Neutrophil (primary cell): Measurements from ENCODE around the gene INPP4B.

Experiments used
- H3K27ac ChIP-seq: fragments of 200-600 bp; sonication (generic); 2 replicates; pipeline ENCODE4 v1.5.1; 2016; ENCODE audit warnings: mild to moderate bottlenecking, moderate library complexity
- H3K27me3 ChIP-seq: fragments of 200-600 bp; sonication (generic); 2 replicates; pipeline ENCODE4 v1.6.0; 2016; ENCODE audit warnings: mild to moderate bottlenecking
- H3K36me3 ChIP-seq: fragments of 200-600 bp; sonication (generic); 2 replicates; pipeline ENCODE4 v1.5.1; 2017
- H3K4me1 ChIP-seq, 2 experiments: fragments of 200-600 bp in 1 of 2; sonication (generic) in 1 of 2; 1 replicate in 1 of 2; 2 replicates in 1 of 2; pipeline versions ENCODE4 v1.5.1 to v1.6.1; 2013 to 2016; ENCODE audit warnings: low read depth in 1 of 2, low read length in 1 of 2, mild to moderate bottlenecking in 1 of 2, moderate library complexity in 1 of 2; ENCODE audit not compliant: control insufficient read depth in 1 of 2, insufficient read depth in 1 of 2
- H3K4me3 ChIP-seq, 2 experiments: fragments of 200-600 bp in 1 of 2; sonication (generic) in 1 of 2; 1 replicate in 1 of 2; 2 replicates in 1 of 2; pipeline ENCODE4 v1.5.1; 2013 to 2016; ENCODE audit warnings: low read depth in 1 of 2, low read length in 1 of 2, mild to moderate bottlenecking in 1 of 2, moderate library complexity in 1 of 2
- H3K9me3 ChIP-seq: fragments of 200-600 bp; sonication (generic); 2 replicates; pipeline ENCODE4 v1.5.1; 2016
- CTCF ChIP-seq: fragments of 200-600 bp; sonication (generic); IDR thresholded peaks from 2 replicates; pipeline ENCODE4 v1.5.1; 2016; ENCODE audit warnings: antibody characterized with exemption

Gene INPP4B

GRCh38 chr4:142550965-142551364, 295.1 kb downstream of the INPP4B start:
- Histone ChIP-seq H3K4me1 (no peaks in the 10 kb centered on the region), H3K27ac (no peak overlapping the region), H3K9me3 (no peaks in the 10 kb centered on the region), H3K27me3 (no peaks in the 10 kb centered on the region), H3K36me3 (no peaks in the 10 kb centered on the region), H3K4me3 (no peak overlapping the region)
- TF ChIP-seq CTCF: no peak

DNA sequence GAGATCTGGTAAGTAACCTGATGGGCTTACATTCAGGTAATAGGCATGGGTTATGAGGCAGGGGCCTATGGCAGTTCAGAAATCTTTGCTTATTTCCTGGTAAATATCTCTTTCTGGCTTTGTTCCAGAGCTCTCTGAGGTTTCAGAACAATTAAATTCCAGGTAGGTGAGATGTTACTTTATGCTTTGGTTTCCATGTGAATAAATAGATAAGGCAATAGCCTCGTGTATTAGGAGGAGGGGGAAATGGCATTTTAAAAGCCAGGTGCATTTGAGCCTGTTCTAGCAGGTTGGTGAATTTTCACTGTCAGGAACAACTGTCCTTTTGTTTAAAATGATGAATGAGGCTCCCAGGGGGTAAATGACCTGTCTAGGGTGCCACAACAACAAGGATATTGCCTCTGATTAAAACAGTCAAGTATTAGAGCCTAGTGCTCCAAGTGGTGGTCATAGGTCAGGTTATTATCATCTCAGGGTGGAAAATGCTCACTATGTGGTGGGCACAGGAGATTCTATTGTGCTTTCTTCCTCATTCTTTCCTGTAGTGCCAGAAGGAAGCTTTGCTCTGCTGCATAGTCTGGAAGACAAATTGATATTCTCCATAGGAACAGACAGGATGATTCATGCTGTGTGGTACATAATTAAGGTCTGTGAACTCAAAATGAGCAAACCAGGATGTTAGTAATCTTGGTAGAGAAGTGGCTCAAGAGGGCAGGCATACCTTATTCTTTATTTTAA, 296.2 kb downstream of the INPP4B start:
- H3K27ac ChIP-seq: no peak overlapping the region
- H3K4me3 ChIP-seq: no peak overlapping the region
- no peaks in the 10 kb centered on the region for H3K36me3 ChIP-seq
- H3K27me3 ChIP-seq: no peaks in the 10 kb centered on the region
- no peaks in the 10 kb centered on the region for H3K4me1 ChIP-seq
- no peaks in the 10 kb centered on the region for H3K9me3 ChIP-seq
- TF ChIP-seq CTCF: no peak

DNA sequence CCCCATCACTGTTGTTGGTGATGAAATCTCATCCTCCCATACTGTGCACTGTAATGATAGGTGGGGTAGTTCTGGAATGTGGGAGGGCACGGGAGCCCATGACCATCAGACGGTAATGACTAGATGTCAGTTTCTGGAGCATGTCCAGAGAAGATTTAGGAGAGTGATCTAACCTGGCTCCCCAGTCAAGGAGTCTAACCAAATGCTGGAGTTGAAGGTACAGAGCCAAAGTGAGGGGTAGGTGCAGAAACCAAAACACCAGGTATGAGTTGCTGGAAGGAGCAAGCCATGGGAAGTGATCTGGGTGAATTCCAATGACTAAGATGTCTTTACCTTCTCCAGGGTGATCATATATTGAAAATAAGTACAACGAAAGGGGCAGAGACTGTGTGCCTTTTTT, 296.9 kb downstream of the INPP4B start:
- H3K36me3 ChIP-seq: no peaks in the 10 kb centered on the region
- no peak for TF ChIP-seq CTCF
- no peaks in the 10 kb centered on the region for H3K4me1 ChIP-seq
- H3K27me3 ChIP-seq: no peaks in the 10 kb centered on the region
- no peak overlapping the region for H3K4me3 ChIP-seq
- H3K27ac ChIP-seq: no peak overlapping the region
- no peaks in the 10 kb centered on the region for H3K9me3 ChIP-seq

GRCh38 chr4:142548491-142548890, 297.6 kb downstream of the INPP4B start:
- no peaks in the 10 kb centered on the region for H3K27me3 ChIP-seq
- H3K27ac ChIP-seq: no peak overlapping the region
- no peaks in the 10 kb centered on the region for H3K36me3 ChIP-seq
- no peaks in the 10 kb centered on the region for H3K4me1 ChIP-seq
- TF ChIP-seq CTCF: no peak
- H3K9me3 ChIP-seq: no peaks in the 10 kb centered on the region
- H3K4me3 ChIP-seq: no peak overlapping the region

DNA sequence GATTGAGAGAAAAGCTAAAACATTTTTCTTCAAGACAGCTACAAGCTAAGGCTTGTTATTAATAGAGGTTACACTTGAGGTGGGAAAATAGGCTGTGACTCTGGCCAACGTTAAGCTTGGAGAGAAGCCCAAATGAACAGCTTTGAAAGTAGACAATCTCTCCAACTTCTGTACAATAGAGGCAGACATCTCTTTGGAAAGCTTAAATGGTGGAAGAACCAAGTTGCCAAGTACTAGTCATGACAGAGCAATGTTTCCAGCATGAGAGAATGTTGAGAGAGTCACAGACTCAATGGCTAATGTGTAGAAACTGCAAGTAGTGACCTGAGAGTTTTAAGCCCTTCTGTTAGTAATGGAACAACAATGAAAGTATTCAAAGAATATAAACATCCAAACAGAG, 298.1 kb downstream of the INPP4B start:
- H3K9me3 ChIP-seq: no peaks in the 10 kb centered on the region
- TF ChIP-seq CTCF: no peak
- no peak overlapping the region for H3K27ac ChIP-seq
- no peaks in the 10 kb centered on the region for H3K36me3 ChIP-seq
- H3K27me3 ChIP-seq: no peaks in the 10 kb centered on the region
- no peak overlapping the region for H3K4me3 ChIP-seq
- no peaks in the 10 kb centered on the region for H3K4me1 ChIP-seq
